HepG2 (cell line): ENCODE data around the gene SP110. TPM values are rescaled to one million over a fixed set of nuclear protein-coding genes. Genes with fewer than 3 reads are reported as not detected.

ENCODE experiments used
- BCL6 ChIP-seq: IDR thresholded peaks from 2 replicates; pipeline ENCODE4 v1.6.1; 2016; ENCODE audit warnings: missing genetic modification reagents, missing compliant biosample characterization
- CBX1 ChIP-seq: IDR thresholded peaks from one replicate; pipeline ENCODE4 v1.6.1; 2016; ENCODE audit warnings: antibody characterized with exemption, low read depth
- CREM ChIP-seq, 2 experiments: sonication (generic) in 1 of 2; formaldehyde crosslinking in 1 of 2; IDR thresholded peaks; 2 replicates each; pipeline versions ENCODE4 v1.4.0 to v1.6.1; 2016 to 2020; ENCODE audit warnings: antibody characterized with exemption in 1 of 2, mild to moderate bottlenecking in 1 of 2, missing genetic modification reagents in 1 of 2
- GABPB1 ChIP-seq: IDR thresholded peaks from 2 replicates; pipeline ENCODE4 v1.6.1; 2016; ENCODE audit warnings: mild to moderate bottlenecking, missing genetic modification reagents, moderate library complexity, missing compliant biosample characterization
- HDAC1 ChIP-seq: sonication (generic); formaldehyde crosslinking; IDR thresholded peaks from 2 replicates; pipeline ENCODE4 v1.5.1; 2020; ENCODE audit warnings: mild to moderate bottlenecking, missing genetic modification reagents
- HNRNPL ChIP-seq: fragments of 200-400 bp; formaldehyde crosslinking; IDR thresholded peaks from 2 replicates; pipeline ENCODE4 v1.6.1; 2017; ENCODE audit warnings: mild to moderate bottlenecking, low read depth, low read length
- HOXA9 ChIP-seq: sonication (generic); formaldehyde crosslinking; IDR thresholded peaks from 2 replicates; pipeline ENCODE4 v1.8.1; 2022; ENCODE audit warnings: missing genetic modification reagents, mild to moderate bottlenecking, moderate library complexity, borderline replicate concordance
- LRRFIP1 ChIP-seq: sonication (generic); formaldehyde crosslinking; conservative IDR thresholded peaks from 2 replicates; pipeline ENCODE4 v1.4.0; 2020; ENCODE audit warnings: missing genetic modification reagents
- MLX ChIP-seq: IDR thresholded peaks from 2 replicates; pipeline ENCODE4 v1.6.1; 2016
- PAXIP1 ChIP-seq: sonication (generic); formaldehyde crosslinking; conservative IDR thresholded peaks from 2 replicates; pipeline ENCODE4 v1.4.0; 2020; ENCODE audit warnings: mild to moderate bottlenecking, missing genetic modification reagents, moderate library complexity
- POLR2G ChIP-seq: fragments of 200-400 bp; formaldehyde crosslinking; IDR thresholded peaks from 2 replicates; pipeline ENCODE4 v1.6.1; 2018; ENCODE audit warnings: mild to moderate bottlenecking, low read depth, low read length, moderate library complexity
- REPIN1 ChIP-seq: sonication (generic); formaldehyde crosslinking; IDR thresholded peaks from 2 replicates; pipeline ENCODE4 v1.8.0; 2022; ENCODE audit warnings: missing genetic modification reagents, low read depth, mild to moderate bottlenecking, borderline replicate concordance
- SATB2 ChIP-seq: sonication (generic); formaldehyde crosslinking; IDR thresholded peaks from 2 replicates; pipeline ENCODE4 v1.5.0; 2020; ENCODE audit warnings: missing genetic modification reagents
- THAP11 ChIP-seq: IDR thresholded peaks from 2 replicates; pipeline ENCODE4 v1.6.1; 2016; ENCODE audit warnings: missing biosample characterization, missing genetic modification reagents
- ZMYM3 ChIP-seq: sonication (generic); formaldehyde crosslinking; IDR thresholded peaks from 2 replicates; pipeline ENCODE4 v1.5.1; 2020; ENCODE audit warnings: mild to moderate bottlenecking, missing genetic modification reagents
- ZNF280B ChIP-seq: sonication (generic); formaldehyde crosslinking; IDR thresholded peaks from 2 replicates; pipeline ENCODE4 v1.5.0; 2020; ENCODE audit warnings: missing genetic modification reagents, mild to moderate bottlenecking, borderline replicate concordance
- ZNF292 ChIP-seq: sonication (generic); formaldehyde crosslinking; IDR thresholded peaks from 2 replicates; pipeline ENCODE4 v1.8.1; 2022; ENCODE audit warnings: mild to moderate bottlenecking, low read depth, missing genetic modification reagents, borderline replicate concordance
- ZNF350 ChIP-seq: sonication (generic); formaldehyde crosslinking; IDR thresholded peaks from 2 replicates; pipeline ENCODE4 v1.4.0; 2020; ENCODE audit warnings: mild to moderate bottlenecking, low read depth, missing genetic modification reagents, borderline replicate concordance
- ZNF704 ChIP-seq: sonication (generic); formaldehyde crosslinking; IDR thresholded peaks from 2 replicates; pipeline ENCODE4 v1.8.1; 2023; ENCODE audit warnings: mild to moderate bottlenecking, inconsistent platforms, moderate library complexity, missing genetic modification reagents, borderline replicate concordance
- ZNF740 ChIP-seq: sonication (generic); formaldehyde crosslinking; IDR thresholded peaks from 2 replicates; pipeline ENCODE4 v1.4.0; 2020; ENCODE audit warnings: missing genetic modification reagents
- polyA plus RNA-seq, 8 experiments: library from polyadenylated mRNA; depleted of rRNA in 3 of 8; stranded (reverse) in 7 of 8; unstranded in 1 of 8; fragments of >200 nt; fragmentation: Illumina TruSeq in 4 of 8; extraction: Trizol in 4 of 8; gene quantifications; 2 replicates each; pipeline versions ENCODE4 v1.2.1 to v1.2.3, GENCODE V29; 2011 to 2016; ENCODE audit warnings: low read depth in 4 of 8, missing spikeins in 1 of 8, mixed read lengths in 1 of 8; ENCODE audit not compliant: insufficient read depth in 1 of 8
- total RNA-seq, 5 experiments: library from RNA; depleted of rRNA; stranded (reverse); fragments of >200 nt; fragmentation: Illumina TruSeq; extraction: Trizol; gene quantifications; 2 replicates each; pipeline ENCODE4 v1.2.3, GENCODE V29; 2016; ENCODE audit warnings: low read depth in 1 of 5

The SP110 gene
- total and polyA plus RNA-seq, 2 of the 13 experiments (the other 11 are each of a cell fraction or from before 2014, with no cell fraction given) = 7.9 to 10.4 TPM

GRCh38 chr2:230129343-230129742 lies 90.4 kb downstream of the SP110 start (continued):
- TF ChIP-seq HOXA9 (CRISPR knock-in tag) = no peak
- TF ChIP-seq LRRFIP1 (CRISPR knock-in tag) = no peak
- TF ChIP-seq GABPB1 (CRISPR knock-in tag) = peak; percentile 40; the same call in 1 of the 2 replicates
- TF ChIP-seq POLR2G = no peak
- TF ChIP-seq ZMYM3 (CRISPR knock-in tag) = no peak
- no peak for TF ChIP-seq ZNF350 (CRISPR knock-in tag)
- no peak for TF ChIP-seq ZNF292 (CRISPR knock-in tag)
- peak; percentile 60; the same call in 1 of the 2 replicates for TF ChIP-seq PAXIP1 (CRISPR knock-in tag)
- peak; percentile 39; the same call in 1 of the 2 replicates for TF ChIP-seq THAP11 (CRISPR knock-in tag)
- no peak for TF ChIP-seq SATB2 (CRISPR knock-in tag)
- TF ChIP-seq CREM (IDR thresholded peaks at IDR 0.05) = peak; percentile 23; the same call in 1 of the 2 replicates
- TF ChIP-seq CREM (CRISPR knock-in tag; IDR thresholded peaks at IDR 0.05) = no peak
- no peak for TF ChIP-seq ZNF280B (CRISPR knock-in tag)
- TF ChIP-seq ZNF704 = no peak
- TF ChIP-seq HNRNPL = no peak
- TF ChIP-seq ZNF740 (CRISPR knock-in tag) = no peak
- no peak for TF ChIP-seq REPIN1 (CRISPR knock-in tag)
- peak; percentile 51; the same call in 1 of the 2 replicates for TF ChIP-seq MLX (CRISPR knock-in tag)
- 0 out of 2 replicates have a peak, but pooled peaks have one; percentile 25 for TF ChIP-seq HDAC1 (CRISPR knock-in tag)
- TF ChIP-seq BCL6 (CRISPR knock-in tag) = peak; percentile 56
- no peak for TF ChIP-seq CBX1
